ENCODE data around the gene P2RY11.

Gene P2RY11

DNA sequence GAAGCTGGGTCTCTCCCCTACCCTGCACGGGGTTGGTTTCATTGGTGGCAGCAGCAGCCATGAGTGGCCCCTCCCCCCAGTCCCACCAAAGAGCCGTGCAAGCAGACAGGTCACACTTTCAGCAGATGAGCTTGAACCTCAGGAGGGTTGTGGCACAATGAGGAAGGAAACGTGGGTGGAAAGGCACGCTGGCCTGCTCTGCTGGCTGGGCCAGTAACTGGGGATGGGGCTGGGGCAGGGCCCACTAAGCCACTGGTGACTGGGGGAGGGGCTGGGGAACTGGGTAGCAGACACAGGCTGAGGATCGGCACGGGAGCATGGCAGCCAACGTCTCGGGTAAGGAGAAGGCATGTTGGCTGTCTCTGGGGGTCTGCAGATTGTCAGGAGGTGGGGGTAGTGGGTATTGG, at the start of gene P2RY11:
TSS of gene P2RY11 (plus strand) at position 289 of the 407 bp plus-strand sequence. CDS start at position 318, 29 bp downstream.
- TF ChIP-seq ZFX (IDR thresholded peaks at IDR 0.05) = no peak
- H3K27ac ChIP-seq = no peak within 1 kb of the TSS

GRCh38 chr19:10061717-10062310, 49.7 kb upstream of the P2RY11 start:
- TF ChIP-seq, protein P1, sequence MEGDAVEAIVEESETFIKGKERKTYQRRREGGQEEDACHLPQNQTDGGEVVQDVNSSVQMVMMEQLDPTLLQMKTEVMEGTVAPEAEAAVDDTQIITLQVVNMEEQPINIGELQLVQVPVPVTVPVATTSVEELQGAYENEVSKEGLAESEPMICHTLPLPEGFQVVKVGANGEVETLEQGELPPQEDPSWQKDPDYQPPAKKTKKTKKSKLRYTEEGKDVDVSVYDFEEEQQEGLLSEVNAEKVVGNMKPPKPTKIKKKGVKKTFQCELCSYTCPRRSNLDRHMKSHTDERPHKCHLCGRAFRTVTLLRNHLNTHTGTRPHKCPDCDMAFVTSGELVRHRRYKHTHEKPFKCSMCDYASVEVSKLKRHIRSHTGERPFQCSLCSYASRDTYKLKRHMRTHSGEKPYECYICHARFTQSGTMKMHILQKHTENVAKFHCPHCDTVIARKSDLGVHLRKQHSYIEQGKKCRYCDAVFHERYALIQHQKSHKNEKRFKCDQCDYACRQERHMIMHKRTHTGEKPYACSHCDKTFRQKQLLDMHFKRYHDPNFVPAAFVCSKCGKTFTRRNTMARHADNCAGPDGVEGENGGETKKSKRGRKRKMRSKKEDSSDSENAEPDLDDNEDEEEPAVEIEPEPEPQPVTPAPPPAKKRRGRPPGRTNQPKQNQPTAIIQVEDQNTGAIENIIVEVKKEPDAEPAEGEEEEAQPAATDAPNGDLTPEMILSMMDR (conservative IDR thresholded peaks at IDR 0.05) = no peak
- no peak for TF ChIP-seq ZFX (IDR thresholded peaks at IDR 0.05)

DNA sequence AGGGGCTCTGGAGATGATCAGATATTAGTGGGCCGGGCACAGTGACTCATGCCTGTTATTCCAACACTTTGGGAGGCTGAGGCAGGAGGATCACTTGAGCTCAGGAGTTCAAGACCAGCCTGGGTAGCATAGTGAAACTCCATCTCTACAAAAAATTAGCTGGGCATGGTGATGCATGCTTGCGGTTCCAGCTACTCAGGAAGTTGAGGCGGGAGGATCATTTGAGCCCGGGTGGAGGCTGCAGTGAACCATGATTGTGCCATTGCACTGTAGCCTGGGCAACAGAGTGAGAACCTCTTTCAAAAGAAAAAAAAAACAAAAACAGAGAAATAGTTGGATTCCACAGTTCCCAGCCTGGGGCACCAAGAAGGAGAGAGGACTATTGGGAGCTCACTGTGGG, 43.3 kb upstream of the P2RY11 start:
- no peak for TF ChIP-seq ZFX (IDR thresholded peaks at IDR 0.05)
- TF ChIP-seq, protein P1 (conservative IDR thresholded peaks at IDR 0.05) = no peak
- no peak overlapping the region for H3K27ac ChIP-seq

More at GRCh38 chr19:10061717-10062310, 49.7 kb upstream of the P2RY11 start:
- H3K27ac ChIP-seq = no peak overlapping the region

- TF ChIP-seq, protein P1 (conservative IDR thresholded peaks at IDR 0.05) = no peak
- TF ChIP-seq ZFX (IDR thresholded peaks at IDR 0.05) = no peak
Observed at GRCh38 chr19:10069046-10069445, 42.4 kb upstream of the P2RY11 start.

GRCh38 chr19:10070730-10071446, 40.6 kb upstream of the P2RY11 start:
- no peak for TF ChIP-seq ZFX (IDR thresholded peaks at IDR 0.05)
- TF ChIP-seq, protein P1 (conservative IDR thresholded peaks at IDR 0.05) = no peak
- no peak overlapping the region for H3K27ac ChIP-seq

More at GRCh38 chr19:10069046-10069445, 42.4 kb upstream of the P2RY11 start:
- no peak overlapping the region for H3K27ac ChIP-seq

GRCh38 chr19:10074153-10074552, 37.3 kb upstream of the P2RY11 start:
- H3K27ac ChIP-seq = no peak overlapping the region
- TF ChIP-seq, protein P1 (conservative IDR thresholded peaks at IDR 0.05) = no peak
- TF ChIP-seq ZFX (IDR thresholded peaks at IDR 0.05) = no peak

DNA sequence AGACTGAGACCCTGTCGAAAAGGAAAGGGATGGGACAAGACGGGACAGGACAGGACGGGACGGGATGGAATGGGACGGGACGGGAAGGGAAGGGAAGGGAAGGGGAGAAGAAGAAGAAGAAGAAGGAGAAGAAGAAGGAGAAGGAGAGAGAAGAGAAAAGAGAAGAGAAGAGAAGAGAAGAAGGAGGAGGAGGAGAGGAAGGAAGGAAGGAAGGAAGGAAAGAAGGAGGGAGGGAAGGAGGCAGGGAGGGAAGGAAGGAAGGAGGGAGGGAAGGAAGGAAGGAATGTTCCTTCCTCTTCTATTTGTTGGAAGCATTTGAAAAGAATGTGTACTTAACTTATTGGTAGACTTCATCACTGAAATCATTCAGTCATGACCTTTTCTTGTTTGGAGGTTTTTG, 35.0 kb upstream of the P2RY11 start:
- no peak overlapping the region for H3K27ac ChIP-seq
- no peak for TF ChIP-seq ZFX (IDR thresholded peaks at IDR 0.05)
- TF ChIP-seq, protein P1 (conservative IDR thresholded peaks at IDR 0.05) = no peak

Measured in C4-2B (cell line).